ENCODE measurements around the gene UAP1L1. TPM values are rescaled to one million over a fixed set of nuclear protein-coding genes. Genes with fewer than 3 reads are reported as not detected.

The UAP1L1 gene
- total and polyA plus RNA-seq, 9 of the 15 experiments (the other 6 are each of a cell fraction or from before 2014, with no cell fraction given) = 0.20 to 8.6 (median 3.7) TPM

DNA sequence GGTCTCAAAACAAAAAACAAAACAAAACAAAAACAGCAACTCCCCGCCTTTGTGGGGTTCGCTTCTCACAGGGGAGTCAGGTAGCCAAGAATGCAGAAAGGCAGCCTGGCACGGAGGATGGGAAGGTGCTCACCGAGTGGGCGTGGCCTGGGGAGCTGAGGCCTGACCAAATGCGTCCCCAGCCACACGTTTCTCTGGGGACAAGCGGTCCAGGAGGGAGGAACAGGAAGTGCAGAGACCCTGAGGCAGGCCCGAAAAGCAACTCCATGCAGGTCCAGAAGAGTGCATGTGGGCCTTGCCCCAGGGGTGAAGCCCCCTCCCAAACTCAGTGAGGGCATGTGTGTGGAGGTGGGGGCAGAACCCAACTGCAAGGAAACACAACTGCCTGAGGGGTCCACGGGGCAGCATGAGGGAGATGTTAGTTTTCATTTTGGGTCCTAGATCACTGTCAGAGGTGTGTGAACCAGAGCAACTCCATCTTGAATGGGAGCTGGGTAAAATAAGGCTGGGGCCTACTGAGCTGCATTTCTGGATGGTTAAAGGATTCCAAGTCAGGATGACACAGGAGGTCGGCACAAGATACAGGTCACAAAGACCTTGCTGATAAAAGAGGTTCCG is 2.6 kb upstream of the UAP1L1 start (continued):
- TF ChIP-seq, protein P1, sequence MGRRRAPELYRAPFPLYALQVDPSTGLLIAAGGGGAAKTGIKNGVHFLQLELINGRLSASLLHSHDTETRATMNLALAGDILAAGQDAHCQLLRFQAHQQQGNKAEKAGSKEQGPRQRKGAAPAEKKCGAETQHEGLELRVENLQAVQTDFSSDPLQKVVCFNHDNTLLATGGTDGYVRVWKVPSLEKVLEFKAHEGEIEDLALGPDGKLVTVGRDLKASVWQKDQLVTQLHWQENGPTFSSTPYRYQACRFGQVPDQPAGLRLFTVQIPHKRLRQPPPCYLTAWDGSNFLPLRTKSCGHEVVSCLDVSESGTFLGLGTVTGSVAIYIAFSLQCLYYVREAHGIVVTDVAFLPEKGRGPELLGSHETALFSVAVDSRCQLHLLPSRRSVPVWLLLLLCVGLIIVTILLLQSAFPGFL (CRISPR knock-in tag; IDR thresholded peaks at IDR 0.05) = no peak
- TF ChIP-seq MECOM (CRISPR knock-in tag; IDR thresholded peaks at IDR 0.05) (peak; percentile 98), HEY1 (CRISPR knock-in tag; IDR thresholded peaks at IDR 0.05; ENCODE audit: borderline replicate concordance) (peak; percentile 93; the same call in 1 of the 2 replicates), GTF2A2 (tag; IDR thresholded peaks at IDR 0.05) (peak; percentile 99), ZNF124 (CRISPR knock-in tag; IDR thresholded peaks at IDR 0.05) (no peak), EZH2 (IDR thresholded peaks at IDR 0.05; ENCODE audit: borderline replicate concordance, low read depth, low read length) (no peak), NELFE (IDR thresholded peaks at IDR 0.05; ENCODE audit: insufficient read depth, insufficient read length) (no peak), RBM39 (optimal IDR thresholded peaks at IDR 0.05; ENCODE audit: low read depth, low read length) (no peak), BCOR (IDR thresholded peaks at IDR 0.05) (no peak), STAG1 (CRISPR knock-in tag; IDR thresholded peaks at IDR 0.05; ENCODE audit: borderline replicate concordance) (no peak), POLR2AphosphoS5 (IDR thresholded peaks at IDR 0.05; ENCODE audit: control insufficient read depth, insufficient read depth, low read depth, low read length) (no peak), ZFP30 (CRISPR knock-in tag; IDR thresholded peaks at IDR 0.05; ENCODE audit: borderline replicate concordance) (no peak), ZNF316 (IDR thresholded peaks at IDR 0.05) (no peak), ZNF695 (CRISPR knock-in tag; IDR thresholded peaks at IDR 0.05) (peak; percentile 94), ELF2 (CRISPR knock-in tag; IDR thresholded peaks at IDR 0.05) (peak; percentile 85), RBM15 (IDR thresholded peaks at IDR 0.05; ENCODE audit: insufficient read depth, low read length) (no peak), DPF2 (IDR thresholded peaks at IDR 0.05) (no peak), CHD1 (IDR thresholded peaks at IDR 0.05; ENCODE audit: low read length) (no peak), MAFF (IDR thresholded peaks at IDR 0.05; ENCODE audit: low read length) (no peak), POLR2H (tag; IDR thresholded peaks at IDR 0.05; ENCODE audit: low read depth) (no peak; the same call in 1 of the 2 replicates), MTA1 (IDR thresholded peaks at IDR 0.05; ENCODE audit: borderline replicate concordance) (no peak)
- TF ChIP-seq, protein P2, sequence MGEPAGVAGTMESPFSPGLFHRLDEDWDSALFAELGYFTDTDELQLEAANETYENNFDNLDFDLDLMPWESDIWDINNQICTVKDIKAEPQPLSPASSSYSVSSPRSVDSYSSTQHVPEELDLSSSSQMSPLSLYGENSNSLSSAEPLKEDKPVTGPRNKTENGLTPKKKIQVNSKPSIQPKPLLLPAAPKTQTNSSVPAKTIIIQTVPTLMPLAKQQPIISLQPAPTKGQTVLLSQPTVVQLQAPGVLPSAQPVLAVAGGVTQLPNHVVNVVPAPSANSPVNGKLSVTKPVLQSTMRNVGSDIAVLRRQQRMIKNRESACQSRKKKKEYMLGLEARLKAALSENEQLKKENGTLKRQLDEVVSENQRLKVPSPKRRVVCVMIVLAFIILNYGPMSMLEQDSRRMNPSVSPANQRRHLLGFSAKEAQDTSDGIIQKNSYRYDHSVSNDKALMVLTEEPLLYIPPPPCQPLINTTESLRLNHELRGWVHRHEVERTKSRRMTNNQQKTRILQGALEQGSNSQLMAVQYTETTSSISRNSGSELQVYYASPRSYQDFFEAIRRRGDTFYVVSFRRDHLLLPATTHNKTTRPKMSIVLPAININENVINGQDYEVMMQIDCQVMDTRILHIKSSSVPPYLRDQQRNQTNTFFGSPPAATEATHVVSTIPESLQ (CRISPR knock-in tag; IDR thresholded peaks at IDR 0.05) = no peak
- TF ChIP-seq, protein P3, sequence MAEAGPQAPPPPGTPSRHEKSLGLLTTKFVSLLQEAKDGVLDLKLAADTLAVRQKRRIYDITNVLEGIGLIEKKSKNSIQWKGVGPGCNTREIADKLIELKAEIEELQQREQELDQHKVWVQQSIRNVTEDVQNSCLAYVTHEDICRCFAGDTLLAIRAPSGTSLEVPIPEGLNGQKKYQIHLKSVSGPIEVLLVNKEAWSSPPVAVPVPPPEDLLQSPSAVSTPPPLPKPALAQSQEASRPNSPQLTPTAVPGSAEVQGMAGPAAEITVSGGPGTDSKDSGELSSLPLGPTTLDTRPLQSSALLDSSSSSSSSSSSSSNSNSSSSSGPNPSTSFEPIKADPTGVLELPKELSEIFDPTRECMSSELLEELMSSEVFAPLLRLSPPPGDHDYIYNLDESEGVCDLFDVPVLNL (CRISPR knock-in tag; IDR thresholded peaks at IDR 0.05; ENCODE audit: low read depth) = no peak
- TF ChIP-seq, protein P4, sequence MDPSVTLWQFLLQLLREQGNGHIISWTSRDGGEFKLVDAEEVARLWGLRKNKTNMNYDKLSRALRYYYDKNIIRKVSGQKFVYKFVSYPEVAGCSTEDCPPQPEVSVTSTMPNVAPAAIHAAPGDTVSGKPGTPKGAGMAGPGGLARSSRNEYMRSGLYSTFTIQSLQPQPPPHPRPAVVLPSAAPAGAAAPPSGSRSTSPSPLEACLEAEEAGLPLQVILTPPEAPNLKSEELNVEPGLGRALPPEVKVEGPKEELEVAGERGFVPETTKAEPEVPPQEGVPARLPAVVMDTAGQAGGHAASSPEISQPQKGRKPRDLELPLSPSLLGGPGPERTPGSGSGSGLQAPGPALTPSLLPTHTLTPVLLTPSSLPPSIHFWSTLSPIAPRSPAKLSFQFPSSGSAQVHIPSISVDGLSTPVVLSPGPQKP (CRISPR knock-in tag; IDR thresholded peaks at IDR 0.05) = no peak
- TF ChIP-seq, protein P5, sequence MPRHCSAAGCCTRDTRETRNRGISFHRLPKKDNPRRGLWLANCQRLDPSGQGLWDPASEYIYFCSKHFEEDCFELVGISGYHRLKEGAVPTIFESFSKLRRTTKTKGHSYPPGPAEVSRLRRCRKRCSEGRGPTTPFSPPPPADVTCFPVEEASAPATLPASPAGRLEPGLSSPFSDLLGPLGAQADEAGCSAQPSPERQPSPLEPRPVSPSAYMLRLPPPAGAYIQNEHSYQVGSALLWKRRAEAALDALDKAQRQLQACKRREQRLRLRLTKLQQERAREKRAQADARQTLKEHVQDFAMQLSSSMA (CRISPR knock-in tag; IDR thresholded peaks at IDR 0.05) = peak; percentile 86

Measured in K562 (cell line).